Measurements from ENCODE around the gene PWWP2B. TPM values are rescaled to one million over a fixed set of nuclear protein-coding genes. Genes with fewer than 3 reads are reported as not detected.
A peak's percentile ranks its signal among the peaks of the same experiment; 100 is the strongest.

The PWWP2B gene
- total and polyA plus RNA-seq, 2 of the 13 experiments (the other 11 are each of a cell fraction or from before 2014, with no cell fraction given) = 2.3 to 4.7 TPM

- TF ChIP-seq E2F2 (CRISPR knock-in tag; IDR thresholded peaks at IDR 0.05; ENCODE audit: borderline replicate concordance) = no peak
- no peak for TF ChIP-seq SAFB2 (CRISPR knock-in tag; IDR thresholded peaks at IDR 0.05; ENCODE audit: borderline replicate concordance, low read depth)
Observed at GRCh38 chr10:132448248-132448731, 51.3 kb downstream of the PWWP2B start (continued).

- Histone ChIP-seq H2AFZ (ENCODE audit: low read length) (no peak overlapping the region), H3K4me2 (ENCODE audit: low read depth, low read length) (peak overlapping the region; percentile 7; the same call in 1 of the 2 replicates), H3K27ac (ENCODE audit: extremely low read length, insufficient read depth, low read length) (peak overlapping the region; percentile 44), H4K20me1 (ENCODE audit: insufficient read depth, low read length) (no peaks in the 10 kb centered on the region), H3K9ac (ENCODE audit: insufficient read depth, low read depth, low read length) (no peak overlapping the region), H3K4me1 (ENCODE audit: insufficient read depth, low read length) (peaks cover 74% of the 10 kb centered on the region), H3K36me3 (replicated peaks in 1 of 2; ENCODE audit: control insufficient read depth in 1 of 2, insufficient read depth in 2 of 2, low read length in 2 of 2) (no peaks in the 10 kb centered on the region), H3K79me2 (ENCODE audit: insufficient read depth, low read length) (no peaks in the 10 kb centered on the region), H3K4me3 (replicated peaks in 1 of 3; ENCODE audit: insufficient read depth in 1 of 3, low read depth in 2 of 3, low read length in 3 of 3) (peak overlapping the region in 1 of 3 experiments; percentile 23; a peak in 1 of 6 replicates), H3K9me3 (ENCODE audit: low read length) (no peaks in the 10 kb centered on the region), H3K27me3 (ENCODE audit: control insufficient read depth in 1 of 2, insufficient read depth in 2 of 2, low read length in 2 of 2) (no peaks in the 10 kb centered on the region)
- DNase-seq (ENCODE audit: low spot score) = no peak
- no peak for ATAC-seq
- 23% methylated on average over 18 of the region's 22 CpGs for WGBS (ENCODE audit: low lambda C conversion rate)
- in situ Hi-C loops (cut with HindIII; ENCODE audit: extremely low pct_ligation_motif_present, low pct_unique_long_range_greater_than_20kb) (no loop called here), intact Hi-C loops (cut with micrococcal nuclease; ENCODE audit: unreplicated experiment) (no loop called here)
- peak; percentile 84; the same call in 1 of the 2 replicates for TF ChIP-seq HNRNPL (IDR thresholded peaks at IDR 0.05; ENCODE audit: low read depth, low read length)
- no peak for TF ChIP-seq ZNF20 (CRISPR knock-in tag; IDR thresholded peaks at IDR 0.05)
- no peak for FAIRE-seq
- POLR2A ChIA-PET = no interaction called here
- CTCF ChIA-PET (ENCODE audit: low intra/inter-chr PET ratio, low total read pairs) = no interaction called here
- no TSS peak for BruUV-seq (replicated peaks)
Observed at GRCh38 chr10:132449051-132449810, 52.2 kb downstream of the PWWP2B start.
